LNCaP clone FGC (cell line): ENCODE results near the gene RHPN2.
"Not testable (repeated sequence)": the region's sequence is repeated elsewhere in the genome, so short reads cannot be mapped to it uniquely, and the experiment has no call there.

Experiments used
- DNase-seq: peaks from one replicate; pipeline ENCODE4 v3.0.0-alpha.2; 2011; ENCODE audit warnings: low read depth
- H3K4me3 ChIP-seq: 2 replicates; pipeline ENCODE4 v1.5.1; 2011; ENCODE audit warnings: mild to moderate bottlenecking, low read depth, low read length, control low read depth
- CTCF ChIP-seq: IDR thresholded peaks from 2 replicates; pipeline ENCODE4 v1.5.1; 2012; ENCODE audit warnings: mild to moderate bottlenecking; ENCODE audit not compliant: control insufficient read depth, insufficient read depth; ENCODE audit errors: extremely low read depth

RHPN2 gene

GRCh38 chr19:33024398-33024797 is 40.3 kb downstream of the RHPN2 start:
- no peak for TF ChIP-seq CTCF
- no peak for DNase-seq
- H3K4me3 ChIP-seq = no peak overlapping the region

GRCh38 chr19:33022472-33023116 is 42.1 kb downstream of the RHPN2 start:
- DNase-seq = no peak
- no peak overlapping the region for H3K4me3 ChIP-seq
- TF ChIP-seq CTCF = no peak

- not testable (repeated sequence) for DNase-seq
Measured at GRCh38 chr19:33010891-33011290, 53.8 kb downstream of the RHPN2 start.

GRCh38 chr19:33008738-33009137 is 56.0 kb downstream of the RHPN2 start:
- H3K4me3 ChIP-seq = no peak overlapping the region
- no peak for TF ChIP-seq CTCF
- DNase-seq = no peak

More at GRCh38 chr19:33010891-33011290, 53.8 kb downstream of the RHPN2 start:
- H3K4me3 ChIP-seq = not testable (repeated sequence)

GRCh38 chr19:33005440-33005839 is 59.2 kb downstream of the RHPN2 start:
- H3K4me3 ChIP-seq = no peak overlapping the region; the same call in 1 of the 2 replicates
- peak; percentile 77 for DNase-seq
- no peak for TF ChIP-seq CTCF

GRCh38 chr19:33003424-33004024 is 61.2 kb downstream of the RHPN2 start:
- not testable (repeated sequence) for DNase-seq, H3K4me3 ChIP-seq

GRCh38 chr19:33002126-33002865 is 62.4 kb downstream of the RHPN2 start:
- DNase-seq, H3K4me3 ChIP-seq: not testable (repeated sequence)

GRCh38 chr19:33000910-33001309 is 63.8 kb downstream of the RHPN2 start:
- TF ChIP-seq CTCF = no peak
- DNase-seq = no peak
- H3K4me3 ChIP-seq = no peak overlapping the region
